Liver (tissue), 3 donors: Measurements from ENCODE around the gene TMEM108.

Source experiments
- GABPA ChIP-seq, 2 donors: IDR thresholded peaks in 1 of 2; conservative IDR thresholded peaks in 1 of 2; 2 replicates each; pipeline ENCODE4 v1.6.1; 2016; ENCODE audit warnings: antibody characterized with exemption in 2 of 2, mild to moderate bottlenecking in 1 of 2, moderate library complexity in 1 of 2
- JUND ChIP-seq, 2 donors: IDR thresholded peaks; 2 replicates each; pipeline ENCODE4 v1.6.1; 2016; ENCODE audit warnings: antibody characterized with exemption in 2 of 2
- TAF1 ChIP-seq: conservative IDR thresholded peaks from 2 replicates; pipeline ENCODE4 v1.6.1; 2016; ENCODE audit warnings: antibody characterized with exemption, mild to moderate bottlenecking
- YY1 ChIP-seq: IDR thresholded peaks from 2 replicates; pipeline ENCODE4 v1.6.1; 2016; ENCODE audit warnings: antibody characterized with exemption, mild to moderate bottlenecking
- TF ChIP-seq, protein P1 (sequence below): fragments of 150-350 bp; IDR thresholded peaks from 2 replicates; pipeline ENCODE4 v1.5.1; 2017; ENCODE audit warnings: improper control_type of control experiment, low read depth, low read length; ENCODE audit not compliant: missing input control
- donor health status: healthy.
- donor health status: healthy.

DNA sequence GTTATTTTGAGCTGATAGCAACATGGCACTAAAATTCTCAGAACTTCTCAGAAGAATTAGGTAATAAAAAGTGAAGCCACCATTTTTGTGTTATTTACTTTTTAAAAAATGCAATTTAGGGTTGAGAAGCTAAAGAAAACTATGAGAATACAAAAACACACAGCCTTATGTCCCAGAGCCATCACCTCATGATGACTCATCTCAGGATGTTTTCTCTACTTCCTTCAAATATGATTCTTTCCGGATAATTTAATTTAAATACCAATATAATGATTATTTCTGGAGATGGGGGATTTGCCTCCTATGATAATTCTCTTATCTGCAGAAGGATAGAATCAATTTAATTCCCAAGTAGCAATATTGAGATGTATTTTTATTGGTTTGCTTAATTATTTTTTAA lies 256.1 kb downstream of the TMEM108 start:
- TF ChIP-seq TAF1 = no peak
- TF ChIP-seq GABPA (IDR thresholded peaks at IDR 0.05 in 1 of 2, conservative IDR thresholded peaks at IDR 0.05 in 1 of 2) = no peak
- TF ChIP-seq YY1 = no peak
- TF ChIP-seq, protein P1, sequence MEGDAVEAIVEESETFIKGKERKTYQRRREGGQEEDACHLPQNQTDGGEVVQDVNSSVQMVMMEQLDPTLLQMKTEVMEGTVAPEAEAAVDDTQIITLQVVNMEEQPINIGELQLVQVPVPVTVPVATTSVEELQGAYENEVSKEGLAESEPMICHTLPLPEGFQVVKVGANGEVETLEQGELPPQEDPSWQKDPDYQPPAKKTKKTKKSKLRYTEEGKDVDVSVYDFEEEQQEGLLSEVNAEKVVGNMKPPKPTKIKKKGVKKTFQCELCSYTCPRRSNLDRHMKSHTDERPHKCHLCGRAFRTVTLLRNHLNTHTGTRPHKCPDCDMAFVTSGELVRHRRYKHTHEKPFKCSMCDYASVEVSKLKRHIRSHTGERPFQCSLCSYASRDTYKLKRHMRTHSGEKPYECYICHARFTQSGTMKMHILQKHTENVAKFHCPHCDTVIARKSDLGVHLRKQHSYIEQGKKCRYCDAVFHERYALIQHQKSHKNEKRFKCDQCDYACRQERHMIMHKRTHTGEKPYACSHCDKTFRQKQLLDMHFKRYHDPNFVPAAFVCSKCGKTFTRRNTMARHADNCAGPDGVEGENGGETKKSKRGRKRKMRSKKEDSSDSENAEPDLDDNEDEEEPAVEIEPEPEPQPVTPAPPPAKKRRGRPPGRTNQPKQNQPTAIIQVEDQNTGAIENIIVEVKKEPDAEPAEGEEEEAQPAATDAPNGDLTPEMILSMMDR = no peak
- no peak for TF ChIP-seq JUND (IDR thresholded peaks at IDR 0.05)
